HepG2 (cell line): ENCODE measurements around the gene C9orf78. TPM values are rescaled to one million over a fixed set of nuclear protein-coding genes. Genes with fewer than 3 reads are reported as not detected.
A peak's percentile ranks its signal among the peaks of the same experiment; 100 is the strongest.

Source experiments
- BCL3 ChIP-seq: sonication (generic); formaldehyde crosslinking; IDR thresholded peaks from 2 replicates; pipeline ENCODE4 v1.5.1; 2020; ENCODE audit warnings: mild to moderate bottlenecking, missing genetic modification reagents, moderate library complexity
- MZF1 ChIP-seq: sonication (generic); formaldehyde crosslinking; IDR thresholded peaks from 2 replicates; pipeline ENCODE4 v1.8.1; 2023; ENCODE audit warnings: mild to moderate bottlenecking, missing genetic modification reagents, borderline replicate concordance
- NFE2L2 ChIP-seq: fragments of 150-350 bp; IDR thresholded peaks from 2 replicates; pipeline ENCODE4 v1.6.1; 2014; ENCODE audit warnings: low read length
- RBFOX2 ChIP-seq: fragments of 200-400 bp; formaldehyde crosslinking; IDR thresholded peaks from 2 replicates; pipeline ENCODE4 v1.6.1; 2017; ENCODE audit warnings: low read depth, mild to moderate bottlenecking, low read length
- SP1 ChIP-seq, 2 experiments: fragments of 450-650 bp in 1 of 2; sonication (generic) in 1 of 2; formaldehyde crosslinking in 1 of 2; IDR thresholded peaks; 2 replicates each; pipeline versions ENCODE4 v1.4.0 to v1.6.1; 2016 to 2020; ENCODE audit warnings: missing genetic modification reagents in 1 of 2
- SP140L ChIP-seq: sonication (generic); formaldehyde crosslinking; IDR thresholded peaks from 2 replicates; pipeline ENCODE4 v1.4.0; 2020; ENCODE audit warnings: missing genetic modification reagents, borderline replicate concordance
- ZNF3 ChIP-seq: IDR thresholded peaks from 2 replicates; pipeline ENCODE4 v1.7.0; 2017; ENCODE audit warnings: inconsistent platforms
- ZNF335 ChIP-seq: sonication (generic); formaldehyde crosslinking; IDR thresholded peaks from 2 replicates; pipeline ENCODE4 v1.4.0; 2020; ENCODE audit warnings: missing genetic modification reagents
- ZNF530 ChIP-seq: sonication (generic); formaldehyde crosslinking; IDR thresholded peaks from 2 replicates; pipeline ENCODE4 v1.5.0; 2020; ENCODE audit warnings: low read depth, mild to moderate bottlenecking, missing genetic modification reagents
- ZNF597 ChIP-seq: sonication (generic); formaldehyde crosslinking; IDR thresholded peaks from 2 replicates; pipeline ENCODE4 v1.5.0; 2020; ENCODE audit warnings: missing genetic modification reagents
- polyA plus RNA-seq, 8 experiments: library from polyadenylated mRNA; depleted of rRNA in 3 of 8; stranded (reverse) in 7 of 8; unstranded in 1 of 8; fragments of >200 nt; fragmentation: Illumina TruSeq in 4 of 8; extraction: Trizol in 4 of 8; gene quantifications; 2 replicates each; pipeline versions ENCODE4 v1.2.1 to v1.2.3, GENCODE V29; 2011 to 2016; ENCODE audit warnings: low read depth in 4 of 8, missing spikeins in 1 of 8, mixed read lengths in 1 of 8; ENCODE audit not compliant: insufficient read depth in 1 of 8
- total RNA-seq, 5 experiments: library from RNA; depleted of rRNA; stranded (reverse); fragments of >200 nt; fragmentation: Illumina TruSeq; extraction: Trizol; gene quantifications; 2 replicates each; pipeline ENCODE4 v1.2.3, GENCODE V29; 2016; ENCODE audit warnings: low read depth in 1 of 5
- TF ChIP-seq, protein P1 (sequence below): sonication (generic); formaldehyde crosslinking; IDR thresholded peaks from 2 replicates; pipeline ENCODE4 v1.4.0; 2020; ENCODE audit warnings: missing genetic modification reagents
- TF ChIP-seq, protein P2 (sequence below), 2 experiments: fragments of 450-650 bp in 1 of 2; sonication (generic) in 1 of 2; formaldehyde crosslinking in 1 of 2; IDR thresholded peaks; 2 replicates each; pipeline versions ENCODE4 v1.6.1 to v1.8.0; 2016 to 2022; ENCODE audit warnings: antibody characterized with exemption in 1 of 2, mild to moderate bottlenecking in 1 of 2, missing genetic modification reagents in 1 of 2
- TF ChIP-seq, protein P3 (sequence below): sonication (generic); formaldehyde crosslinking; IDR thresholded peaks from 2 replicates; pipeline ENCODE4 v1.8.0; 2022; ENCODE audit warnings: mild to moderate bottlenecking, missing genetic modification reagents; ENCODE audit not compliant: insufficient replicate concordance

The C9orf78 gene
- total and polyA plus RNA-seq, 2 of the 13 experiments (the other 11 are each of a cell fraction or from before 2014, with no cell fraction given): 18.4 to 35.5 TPM

GRCh38 chr9:129802833-129803675 is 32.0 kb downstream of the C9orf78 start, which contains the start of gene TOR1B (continued):
- TF ChIP-seq SP140L (CRISPR knock-in tag): no peak
- no peak for TF ChIP-seq ZNF530 (CRISPR knock-in tag)
- peak; percentile 59; the same call in 1 of the 2 replicates for TF ChIP-seq BCL3 (CRISPR knock-in tag)
- TF ChIP-seq NFE2L2: no peak
- TF ChIP-seq, protein P1, sequence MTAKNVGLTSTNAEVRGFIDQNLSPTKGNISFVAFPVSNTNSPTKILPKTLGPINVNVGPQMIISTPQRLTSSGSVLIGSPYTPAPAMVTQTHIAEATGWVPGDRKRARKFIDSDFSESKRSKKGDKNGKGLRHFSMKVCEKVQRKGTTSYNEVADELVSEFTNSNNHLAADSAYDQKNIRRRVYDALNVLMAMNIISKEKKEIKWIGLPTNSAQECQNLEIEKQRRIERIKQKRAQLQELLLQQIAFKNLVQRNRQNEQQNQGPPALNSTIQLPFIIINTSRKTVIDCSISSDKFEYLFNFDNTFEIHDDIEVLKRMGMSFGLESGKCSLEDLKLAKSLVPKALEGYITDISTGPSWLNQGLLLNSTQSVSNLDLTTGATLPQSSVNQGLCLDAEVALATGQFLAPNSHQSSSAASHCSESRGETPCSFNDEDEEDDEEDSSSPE (CRISPR knock-in tag): peak; percentile 56
- TF ChIP-seq, protein P2, sequence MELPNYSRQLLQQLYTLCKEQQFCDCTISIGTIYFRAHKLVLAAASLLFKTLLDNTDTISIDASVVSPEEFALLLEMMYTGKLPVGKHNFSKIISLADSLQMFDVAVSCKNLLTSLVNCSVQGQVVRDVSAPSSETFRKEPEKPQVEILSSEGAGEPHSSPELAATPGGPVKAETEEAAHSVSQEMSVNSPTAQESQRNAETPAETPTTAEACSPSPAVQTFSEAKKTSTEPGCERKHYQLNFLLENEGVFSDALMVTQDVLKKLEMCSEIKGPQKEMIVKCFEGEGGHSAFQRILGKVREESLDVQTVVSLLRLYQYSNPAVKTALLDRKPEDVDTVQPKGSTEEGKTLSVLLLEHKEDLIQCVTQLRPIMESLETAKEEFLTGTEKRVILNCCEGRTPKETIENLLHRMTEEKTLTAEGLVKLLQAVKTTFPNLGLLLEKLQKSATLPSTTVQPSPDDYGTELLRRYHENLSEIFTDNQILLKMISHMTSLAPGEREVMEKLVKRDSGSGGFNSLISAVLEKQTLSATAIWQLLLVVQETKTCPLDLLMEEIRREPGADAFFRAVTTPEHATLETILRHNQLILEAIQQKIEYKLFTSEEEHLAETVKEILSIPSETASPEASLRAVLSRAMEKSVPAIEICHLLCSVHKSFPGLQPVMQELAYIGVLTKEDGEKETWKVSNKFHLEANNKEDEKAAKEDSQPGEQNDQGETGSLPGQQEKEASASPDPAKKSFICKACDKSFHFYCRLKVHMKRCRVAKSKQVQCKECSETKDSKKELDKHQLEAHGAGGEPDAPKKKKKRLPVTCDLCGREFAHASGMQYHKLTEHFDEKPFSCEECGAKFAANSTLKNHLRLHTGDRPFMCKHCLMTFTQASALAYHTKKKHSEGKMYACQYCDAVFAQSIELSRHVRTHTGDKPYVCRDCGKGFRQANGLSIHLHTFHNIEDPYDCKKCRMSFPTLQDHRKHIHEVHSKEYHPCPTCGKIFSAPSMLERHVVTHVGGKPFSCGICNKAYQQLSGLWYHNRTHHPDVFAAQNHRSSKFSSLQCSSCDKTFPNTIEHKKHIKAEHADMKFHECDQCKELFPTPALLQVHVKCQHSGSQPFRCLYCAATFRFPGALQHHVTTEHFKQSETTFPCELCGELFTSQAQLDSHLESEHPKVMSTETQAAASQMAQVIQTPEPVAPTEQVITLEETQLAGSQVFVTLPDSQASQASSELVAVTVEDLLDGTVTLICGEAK (IDR thresholded peaks at IDR 0.05): peak; percentile 44
- TF ChIP-seq, protein P2 (CRISPR knock-in tag; IDR thresholded peaks at IDR 0.05): 0 out of 2 replicates have a peak, but pooled peaks have one; percentile 64
- 0 out of 2 replicates have a peak, but pooled peaks have one; percentile 46 for TF ChIP-seq ZNF335 (CRISPR knock-in tag)
- no peak for TF ChIP-seq SP1 (IDR thresholded peaks at IDR 0.05)
- TF ChIP-seq SP1 (CRISPR knock-in tag; IDR thresholded peaks at IDR 0.05): peak; percentile 93
- TF ChIP-seq ZNF597 (CRISPR knock-in tag): no peak
- TF ChIP-seq, protein P3, sequence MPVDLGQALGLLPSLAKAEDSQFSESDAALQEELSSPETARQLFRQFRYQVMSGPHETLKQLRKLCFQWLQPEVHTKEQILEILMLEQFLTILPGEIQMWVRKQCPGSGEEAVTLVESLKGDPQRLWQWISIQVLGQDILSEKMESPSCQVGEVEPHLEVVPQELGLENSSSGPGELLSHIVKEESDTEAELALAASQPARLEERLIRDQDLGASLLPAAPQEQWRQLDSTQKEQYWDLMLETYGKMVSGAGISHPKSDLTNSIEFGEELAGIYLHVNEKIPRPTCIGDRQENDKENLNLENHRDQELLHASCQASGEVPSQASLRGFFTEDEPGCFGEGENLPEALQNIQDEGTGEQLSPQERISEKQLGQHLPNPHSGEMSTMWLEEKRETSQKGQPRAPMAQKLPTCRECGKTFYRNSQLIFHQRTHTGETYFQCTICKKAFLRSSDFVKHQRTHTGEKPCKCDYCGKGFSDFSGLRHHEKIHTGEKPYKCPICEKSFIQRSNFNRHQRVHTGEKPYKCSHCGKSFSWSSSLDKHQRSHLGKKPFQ (CRISPR knock-in tag): peak; percentile 33
- TF ChIP-seq MZF1 (CRISPR knock-in tag): no peak
- no peak for TF ChIP-seq ZNF3
- peak; percentile 93 for TF ChIP-seq RBFOX2
